ENCODE results near the gene SNX6. TPM values are rescaled to one million over a fixed set of nuclear protein-coding genes. Genes with fewer than 3 reads are reported as not detected.
"Not testable (repeated sequence)": the region's sequence is repeated elsewhere in the genome, so short reads cannot be mapped to it uniquely, and the experiment has no call there.

The SNX6 gene
- total RNA-seq, 1 donor from 2014 or later = 80.0 TPM

GRCh38 chr14:34539407-34540180, 90.4 kb downstream of the SNX6 start, which contains the start of gene EAPP:
Gene EAPP (minus strand): TSS chr14:34539701. CDS start chr14:34539628, 73 bp downstream.
- Mint-ChIP-seq H3K4me1 (ENCODE audit: unreplicated experiment) (peaks cover 22% of the 10 kb centered on the region), H3K9me3 (ENCODE audit: unreplicated experiment) (no peaks in the 10 kb centered on the region), H3K4me3 (ENCODE audit: unreplicated experiment) (peak within 1 kb of the TSS; percentile 97), H3K27ac (ENCODE audit: unreplicated experiment) (peak within 1 kb of the TSS; percentile 99), H3K27me3 (ENCODE audit: unreplicated experiment) (no peaks in the 10 kb centered on the region), H3K36me3 (ENCODE audit: unreplicated experiment) (peaks cover 6% of the 10 kb centered on the region)
- TF ChIP-seq, protein P1, sequence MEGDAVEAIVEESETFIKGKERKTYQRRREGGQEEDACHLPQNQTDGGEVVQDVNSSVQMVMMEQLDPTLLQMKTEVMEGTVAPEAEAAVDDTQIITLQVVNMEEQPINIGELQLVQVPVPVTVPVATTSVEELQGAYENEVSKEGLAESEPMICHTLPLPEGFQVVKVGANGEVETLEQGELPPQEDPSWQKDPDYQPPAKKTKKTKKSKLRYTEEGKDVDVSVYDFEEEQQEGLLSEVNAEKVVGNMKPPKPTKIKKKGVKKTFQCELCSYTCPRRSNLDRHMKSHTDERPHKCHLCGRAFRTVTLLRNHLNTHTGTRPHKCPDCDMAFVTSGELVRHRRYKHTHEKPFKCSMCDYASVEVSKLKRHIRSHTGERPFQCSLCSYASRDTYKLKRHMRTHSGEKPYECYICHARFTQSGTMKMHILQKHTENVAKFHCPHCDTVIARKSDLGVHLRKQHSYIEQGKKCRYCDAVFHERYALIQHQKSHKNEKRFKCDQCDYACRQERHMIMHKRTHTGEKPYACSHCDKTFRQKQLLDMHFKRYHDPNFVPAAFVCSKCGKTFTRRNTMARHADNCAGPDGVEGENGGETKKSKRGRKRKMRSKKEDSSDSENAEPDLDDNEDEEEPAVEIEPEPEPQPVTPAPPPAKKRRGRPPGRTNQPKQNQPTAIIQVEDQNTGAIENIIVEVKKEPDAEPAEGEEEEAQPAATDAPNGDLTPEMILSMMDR (IDR thresholded peaks at IDR 0.05) = no peak
- DNase-seq (ENCODE audit: extremely low spot score, unreplicated experiment) = peak; percentile 99

DNA sequence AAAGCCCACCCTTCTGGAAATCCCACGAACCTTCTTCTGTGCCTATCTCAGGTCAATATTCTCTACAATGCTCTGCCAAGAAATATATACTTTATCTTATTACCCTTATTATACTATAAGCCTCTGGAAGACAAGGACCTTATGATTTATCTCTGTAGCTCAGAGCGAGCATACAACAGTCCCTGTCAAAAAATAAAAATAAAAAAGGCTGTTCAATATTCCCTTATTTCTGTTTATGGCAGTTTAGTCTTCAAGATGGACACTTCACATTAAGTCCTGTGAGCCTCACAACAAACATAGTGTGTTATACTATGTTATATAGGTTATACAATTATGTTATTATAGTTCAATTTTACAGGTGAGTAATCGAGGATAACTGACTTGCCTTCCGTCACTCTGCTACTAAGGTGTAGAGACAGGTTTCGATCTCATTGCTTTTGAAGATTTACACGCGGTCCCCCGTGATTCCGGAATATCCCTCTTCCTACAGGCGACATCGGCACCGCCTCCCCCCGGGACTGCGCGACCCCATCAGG, 91.0 kb downstream of the SNX6 start:
- Mint-ChIP-seq H3K27ac (ENCODE audit: unreplicated experiment) (peak overlapping the region; percentile 99), H3K27me3 (ENCODE audit: unreplicated experiment) (no peaks in the 10 kb centered on the region), H3K9me3 (ENCODE audit: unreplicated experiment) (no peaks in the 10 kb centered on the region), H3K4me3 (ENCODE audit: unreplicated experiment) (peak overlapping the region; percentile 97), H3K4me1 (ENCODE audit: unreplicated experiment) (peaks cover 22% of the 10 kb centered on the region), H3K36me3 (ENCODE audit: unreplicated experiment) (peaks cover 8% of the 10 kb centered on the region)
- DNase-seq (ENCODE audit: extremely low spot score, unreplicated experiment) = no peak
- TF ChIP-seq, protein P1 (IDR thresholded peaks at IDR 0.05) = no peak

GRCh38 chr14:34538096-34538495, 91.9 kb downstream of the SNX6 start:
- DNase-seq (ENCODE audit: extremely low spot score, unreplicated experiment); H3K27me3 Mint-ChIP-seq (ENCODE audit: unreplicated experiment); H3K9me3 Mint-ChIP-seq (ENCODE audit: unreplicated experiment): not testable (repeated sequence)
- H3K4me3 Mint-ChIP-seq (ENCODE audit: unreplicated experiment) = peak overlapping the region; percentile 97
- peaks cover 15% of the 10 kb centered on the region for H3K36me3 Mint-ChIP-seq (ENCODE audit: unreplicated experiment)
- H3K27ac Mint-ChIP-seq (ENCODE audit: unreplicated experiment) = peak overlapping the region; percentile 57
- H3K4me1 Mint-ChIP-seq (ENCODE audit: unreplicated experiment) = peaks cover 22% of the 10 kb centered on the region

DNA sequence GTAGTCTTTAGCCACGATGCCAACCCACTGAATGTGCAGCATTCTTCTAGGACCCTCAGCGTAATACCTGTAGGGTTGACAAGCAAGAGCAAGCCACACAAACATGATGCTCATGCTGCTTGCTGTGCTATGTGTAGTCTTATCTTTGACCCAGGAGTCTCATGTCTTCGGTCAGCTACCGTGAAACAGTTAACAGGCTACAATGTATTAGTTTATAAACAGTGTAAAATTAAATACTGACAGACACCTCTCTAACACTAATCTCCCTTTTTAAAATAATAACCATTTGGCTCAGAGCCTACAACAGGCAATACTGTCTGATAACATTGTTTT, 92.3 kb downstream of the SNX6 start:
- Mint-ChIP-seq H3K9me3 (ENCODE audit: unreplicated experiment) (no peaks in the 10 kb centered on the region), H3K27me3 (ENCODE audit: unreplicated experiment) (no peaks in the 10 kb centered on the region), H3K4me1 (ENCODE audit: unreplicated experiment) (peaks cover 22% of the 10 kb centered on the region), H3K4me3 (ENCODE audit: unreplicated experiment) (no peak overlapping the region), H3K27ac (ENCODE audit: unreplicated experiment) (no peak overlapping the region), H3K36me3 (ENCODE audit: unreplicated experiment) (peaks cover 15% of the 10 kb centered on the region)
- TF ChIP-seq, protein P1 (IDR thresholded peaks at IDR 0.05) = no peak
- DNase-seq (ENCODE audit: extremely low spot score, unreplicated experiment) = no peak

GRCh38 chr14:34536951-34537676, 92.8 kb downstream of the SNX6 start:
- H3K27me3 Mint-ChIP-seq (ENCODE audit: unreplicated experiment) = no peaks in the 10 kb centered on the region
- H3K9me3 Mint-ChIP-seq (ENCODE audit: unreplicated experiment) = no peaks in the 10 kb centered on the region
- no peak for DNase-seq (ENCODE audit: extremely low spot score, unreplicated experiment)
- H3K36me3 Mint-ChIP-seq (ENCODE audit: unreplicated experiment) = peaks cover 15% of the 10 kb centered on the region
- no peak overlapping the region for H3K27ac Mint-ChIP-seq (ENCODE audit: unreplicated experiment)
- H3K4me3 Mint-ChIP-seq (ENCODE audit: unreplicated experiment) = no peak overlapping the region
- TF ChIP-seq, protein P1 (IDR thresholded peaks at IDR 0.05) = no peak
- peaks cover 22% of the 10 kb centered on the region for H3K4me1 Mint-ChIP-seq (ENCODE audit: unreplicated experiment)

Data from osteocyte (in vitro differentiated cells).